Calu3 (cell line): ENCODE results near the gene ZNFX1. TPM values are rescaled to one million over a fixed set of nuclear protein-coding genes. Genes with fewer than 3 reads are reported as not detected.

Experiments
- BruUV-seq: library from RNA; stranded (reverse); fragments of 400-500 nt; replicated peaks from 2 replicates; lab custom pipeline; 2021; lab: Mats Ljungman, UMichigan
- CTCF ChIA-PET: fragments of 300-600 bp; sonication (Branson Sonifier 250); formaldehyde crosslinking; loops from one replicate; lab custom pipeline; 2022; ENCODE audit warnings: antibody characterized with exemption; lab: Charles Lee
- DNase-seq: peaks from one replicate; pipeline ENCODE4 v3.0.0; 2022
- H3K27ac Mint-ChIP-seq: one replicate; pipeline ENCODE4 v1.8.0; 2022; ENCODE audit warnings: mixed read lengths; ENCODE audit not compliant: unreplicated experiment
- H3K27me3 Mint-ChIP-seq: one replicate; pipeline ENCODE4 v1.8.0; 2022; ENCODE audit warnings: mixed read lengths; ENCODE audit not compliant: unreplicated experiment
- H3K36me3 Mint-ChIP-seq: one replicate; pipeline ENCODE4 v1.8.0; 2022; ENCODE audit warnings: mild to moderate bottlenecking, moderate library complexity, mixed read lengths; ENCODE audit not compliant: insufficient read depth, unreplicated experiment
- H3K4me1 Mint-ChIP-seq: one replicate; pipeline ENCODE4 v1.8.0; 2022; ENCODE audit warnings: mild to moderate bottlenecking, low read depth, mixed read lengths; ENCODE audit not compliant: unreplicated experiment
- H3K4me3 Mint-ChIP-seq: one replicate; pipeline ENCODE4 v1.8.0; 2022; ENCODE audit warnings: mild to moderate bottlenecking, low read depth, moderate library complexity, mixed read lengths; ENCODE audit not compliant: unreplicated experiment
- H3K9me3 Mint-ChIP-seq: one replicate; pipeline ENCODE4 v1.8.0; 2022; ENCODE audit warnings: low read depth, mixed read lengths; ENCODE audit not compliant: unreplicated experiment
- intact Hi-C: fragments of 100-400 bp; cut with micrococcal nuclease; formaldehyde crosslinking; loops from one replicate; pipeline ENCODE4 v1.10.0; 2022; ENCODE audit not compliant: unreplicated experiment
- total RNA-seq: library from RNA; stranded (reverse); gene quantifications from 2 replicates; pipeline ENCODE4 v1.2.3, GENCODE V29; 2022
- TF ChIP-seq, protein P1 (sequence below): fragments of 200-600 bp; IDR thresholded peaks from one replicate; pipeline ENCODE4 v1.8.0; 2022; ENCODE audit warnings: antibody characterized with exemption; ENCODE audit not compliant: unreplicated experiment

The ZNFX1 gene
- total RNA-seq, 1 experiment from 2014 or later: 94.1 TPM

- intact Hi-C loops: loop anchor here (1.0 kb wide), 1 partner anchor 8 kb away; no protein-coding TSS in a partner anchor
- H3K4me1 Mint-ChIP-seq: peaks cover 61% of the 10 kb centered on the region
- CTCF ChIA-PET: no interaction called here
- peak overlapping the region; percentile 95 for H3K27ac Mint-ChIP-seq
- H3K4me3 Mint-ChIP-seq: peak overlapping the region; percentile 82
- H3K9me3 Mint-ChIP-seq: peaks cover 21% of the 10 kb centered on the region
- DNase-seq: no peak
- TSS peak; percentile 49 for BruUV-seq
- peaks cover 93% of the 10 kb centered on the region for H3K36me3 Mint-ChIP-seq
- peaks cover 13% of the 10 kb centered on the region for H3K27me3 Mint-ChIP-seq
- TF ChIP-seq, protein P1, sequence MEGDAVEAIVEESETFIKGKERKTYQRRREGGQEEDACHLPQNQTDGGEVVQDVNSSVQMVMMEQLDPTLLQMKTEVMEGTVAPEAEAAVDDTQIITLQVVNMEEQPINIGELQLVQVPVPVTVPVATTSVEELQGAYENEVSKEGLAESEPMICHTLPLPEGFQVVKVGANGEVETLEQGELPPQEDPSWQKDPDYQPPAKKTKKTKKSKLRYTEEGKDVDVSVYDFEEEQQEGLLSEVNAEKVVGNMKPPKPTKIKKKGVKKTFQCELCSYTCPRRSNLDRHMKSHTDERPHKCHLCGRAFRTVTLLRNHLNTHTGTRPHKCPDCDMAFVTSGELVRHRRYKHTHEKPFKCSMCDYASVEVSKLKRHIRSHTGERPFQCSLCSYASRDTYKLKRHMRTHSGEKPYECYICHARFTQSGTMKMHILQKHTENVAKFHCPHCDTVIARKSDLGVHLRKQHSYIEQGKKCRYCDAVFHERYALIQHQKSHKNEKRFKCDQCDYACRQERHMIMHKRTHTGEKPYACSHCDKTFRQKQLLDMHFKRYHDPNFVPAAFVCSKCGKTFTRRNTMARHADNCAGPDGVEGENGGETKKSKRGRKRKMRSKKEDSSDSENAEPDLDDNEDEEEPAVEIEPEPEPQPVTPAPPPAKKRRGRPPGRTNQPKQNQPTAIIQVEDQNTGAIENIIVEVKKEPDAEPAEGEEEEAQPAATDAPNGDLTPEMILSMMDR: no peak
These were observed 1.2 kb upstream of the ZNFX1 start for GRCh38 chr20:49278818-49279676.

DNA sequence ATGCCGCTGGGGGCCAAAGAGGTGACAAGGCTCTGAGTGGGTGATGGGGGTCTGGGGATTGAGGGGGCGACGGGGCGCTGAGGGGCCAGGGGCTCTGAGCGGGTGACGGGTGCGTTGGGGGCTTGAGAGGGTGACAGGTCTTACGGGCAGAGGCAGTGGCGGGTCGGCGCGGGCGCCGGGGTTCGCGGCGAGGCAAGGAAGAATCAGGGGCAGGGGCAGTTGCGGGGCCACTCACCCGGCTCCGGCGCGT, 146 bp downstream of the ZNFX1 start:
- CTCF ChIA-PET: interaction anchor here (0.6 kb wide), 1 partner anchor 231 kb away, joined by 3 read pairs; no protein-coding TSS in a partner anchor
- Mint-ChIP-seq H3K4me1 (peaks cover 47% of the 10 kb centered on the region), H3K36me3 (peaks cover 83% of the 10 kb centered on the region), H3K9me3 (peaks cover 12% of the 10 kb centered on the region), H3K27me3 (no peaks in the 10 kb centered on the region), H3K4me3 (peak overlapping the region; percentile 82), H3K27ac (peak overlapping the region; percentile 95)
- intact Hi-C loops: loop anchor here (1.0 kb wide), 1 partner anchor 10 kb away; no protein-coding TSS in a partner anchor
- TF ChIP-seq, protein P1: no peak
- BruUV-seq: no TSS peak
- no peak for DNase-seq

- peaks cover 12% of the 10 kb centered on the region for H3K9me3 Mint-ChIP-seq
- intact Hi-C loops: no loop called here
- H3K27me3 Mint-ChIP-seq: no peaks in the 10 kb centered on the region
- TF ChIP-seq, protein P1: no peak
- no peak for DNase-seq
- peak overlapping the region; percentile 95 for H3K27ac Mint-ChIP-seq
- CTCF ChIA-PET: interaction anchor here (0.6 to 1.7 kb wide), 8 partner anchors 10 to 564 kb away, joined by 3 to 10 read pairs (median 4); no protein-coding TSS in a partner anchor
- BruUV-seq: no TSS peak
- H3K4me1 Mint-ChIP-seq: peaks cover 42% of the 10 kb centered on the region
- H3K36me3 Mint-ChIP-seq: peaks cover 83% of the 10 kb centered on the region
- H3K4me3 Mint-ChIP-seq: peak overlapping the region; percentile 82
These were observed 684 bp downstream of the ZNFX1 start for GRCh38 chr20:49276961-49277785.

- peak; percentile 42 for DNase-seq
- intact Hi-C loops: no loop called here
- H3K4me1 Mint-ChIP-seq: peaks cover 34% of the 10 kb centered on the region
- TF ChIP-seq, protein P1: no peak
- CTCF ChIA-PET: interaction anchor here (0.5 to 1.7 kb wide), 9 partner anchors 10 to 91 kb away, joined by 3 to 10 read pairs (median 5); no protein-coding TSS in a partner anchor
- peak overlapping the region; percentile 95 for H3K27ac Mint-ChIP-seq
- TSS peak; percentile 51 for BruUV-seq
- H3K9me3 Mint-ChIP-seq: peaks cover 10% of the 10 kb centered on the region
- peaks cover 83% of the 10 kb centered on the region for H3K36me3 Mint-ChIP-seq
- peak overlapping the region; percentile 82 for H3K4me3 Mint-ChIP-seq
- H3K27me3 Mint-ChIP-seq: no peaks in the 10 kb centered on the region
These were observed 1.5 kb downstream of the ZNFX1 start for GRCh38 chr20:49276161-49276960.
